Fibroblast of pulmonary artery (primary cell): ENCODE data around the gene DOC2B.

ENCODE experiments used
- DNase-seq: peaks from one replicate; pipeline ENCODE4 v3.0.0-alpha.2; 2010; ENCODE audit warnings: low read depth
- H3K4me3 ChIP-seq: replicated peaks from 2 replicates; pipeline ENCODE4 v1.5.1; 2011; ENCODE audit warnings: low read depth, mild to moderate bottlenecking, control low read depth, low read length, moderate library complexity
- CTCF ChIP-seq: IDR thresholded peaks from 2 replicates; pipeline ENCODE4 v1.5.1; 2011; ENCODE audit warnings: mild to moderate bottlenecking, control low read depth, low read length, inconsistent platforms; ENCODE audit errors: missing control alignments

The DOC2B gene

GRCh38 chr17:147796-148740 is 33.4 kb downstream of the DOC2B start:
- DNase-seq = no peak
- TF ChIP-seq CTCF = no peak
- no peak overlapping the region for H3K4me3 ChIP-seq

DNA sequence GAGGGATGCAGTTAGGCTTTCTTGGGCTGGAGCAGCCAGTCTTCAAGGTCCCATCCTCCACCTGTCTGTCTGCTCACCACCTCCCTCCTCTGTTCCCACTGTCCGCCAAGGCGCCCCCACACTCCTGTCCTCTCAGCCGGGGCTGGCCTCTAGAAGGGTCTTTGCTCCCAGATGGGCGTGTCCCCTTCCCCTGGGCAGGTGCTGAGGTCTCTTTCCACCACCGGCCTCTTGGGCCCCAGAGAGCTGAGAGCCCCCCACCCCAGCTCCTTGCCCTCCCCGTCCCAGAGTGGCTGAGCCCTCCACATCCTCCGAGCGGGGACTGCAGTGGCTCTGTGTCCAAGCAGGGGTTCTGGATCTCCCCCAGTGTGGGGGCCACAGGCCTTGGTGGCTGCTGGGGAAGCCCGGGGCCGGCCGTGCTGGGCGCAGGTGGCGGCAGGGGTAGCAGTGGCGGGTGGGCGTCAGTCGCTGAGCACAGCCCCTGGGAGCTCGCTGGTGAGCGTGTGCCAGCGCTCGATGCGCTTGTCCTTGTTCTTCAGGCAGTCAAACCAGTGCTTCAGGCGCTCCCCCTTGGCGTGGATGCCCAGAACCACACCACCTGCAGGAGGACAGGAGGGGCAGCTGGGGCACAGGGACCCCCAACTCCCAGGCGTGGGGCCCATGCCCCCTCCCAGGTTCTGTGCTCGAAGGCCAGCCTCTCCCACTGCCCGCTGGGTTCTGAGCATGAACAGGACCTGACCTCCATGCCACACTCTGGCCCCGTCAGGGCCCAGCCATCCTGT is 34.3 kb downstream of the DOC2B start:
- no peak for DNase-seq
- TF ChIP-seq CTCF = no peak
- no peak overlapping the region for H3K4me3 ChIP-seq

GRCh38 chr17:146546-146945 is 34.9 kb downstream of the DOC2B start:
- no peak for DNase-seq
- TF ChIP-seq CTCF = no peak
- no peak overlapping the region for H3K4me3 ChIP-seq

DNA sequence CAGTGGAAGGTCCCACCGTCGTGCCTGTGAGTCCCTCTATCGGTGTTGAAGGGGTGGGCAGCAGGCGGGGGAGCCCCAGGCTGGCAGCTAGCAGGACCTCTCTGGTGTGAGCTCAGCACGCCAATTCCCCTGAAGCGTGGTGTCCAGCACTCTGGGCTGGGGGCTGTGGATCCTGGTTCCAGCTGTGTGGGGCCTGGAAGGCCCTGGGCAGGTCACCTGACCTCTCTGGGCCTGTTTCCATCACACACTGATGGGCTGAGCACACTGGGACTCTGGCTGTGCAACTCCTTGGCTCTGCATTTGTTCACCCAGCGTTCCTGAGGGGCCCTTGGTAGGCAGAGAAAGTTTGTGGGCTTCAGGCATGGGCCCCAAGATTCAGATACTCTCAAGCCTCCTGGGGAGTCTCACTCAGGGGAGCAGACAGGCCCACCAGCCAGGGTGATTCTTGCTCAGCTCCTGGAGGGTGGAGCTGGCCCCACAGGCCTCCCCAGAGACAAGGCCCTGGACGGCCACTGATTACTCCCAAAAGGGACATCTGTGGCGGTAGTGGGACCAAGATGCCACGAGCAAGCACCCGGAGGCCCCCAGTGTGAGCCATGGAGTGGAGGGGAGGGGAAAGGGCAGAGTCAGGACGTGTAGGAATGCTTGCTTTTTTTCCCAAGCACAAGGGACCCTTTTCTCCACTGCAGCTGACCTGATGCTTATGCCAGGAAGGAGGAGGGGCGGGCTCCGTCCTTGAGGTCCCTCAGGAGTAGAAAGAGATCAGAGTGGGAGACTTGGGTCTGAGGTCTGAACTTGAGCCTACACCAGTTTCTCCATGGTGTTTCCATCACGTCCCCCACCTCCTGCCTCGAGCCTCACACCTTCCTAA is 35.5 kb downstream of the DOC2B start:
- H3K4me3 ChIP-seq = no peak overlapping the region
- TF ChIP-seq CTCF = no peak
- DNase-seq = no peak

GRCh38 chr17:144936-145670 is 36.3 kb downstream of the DOC2B start:
- TF ChIP-seq CTCF = no peak
- DNase-seq = no peak
- no peak overlapping the region for H3K4me3 ChIP-seq

DNA sequence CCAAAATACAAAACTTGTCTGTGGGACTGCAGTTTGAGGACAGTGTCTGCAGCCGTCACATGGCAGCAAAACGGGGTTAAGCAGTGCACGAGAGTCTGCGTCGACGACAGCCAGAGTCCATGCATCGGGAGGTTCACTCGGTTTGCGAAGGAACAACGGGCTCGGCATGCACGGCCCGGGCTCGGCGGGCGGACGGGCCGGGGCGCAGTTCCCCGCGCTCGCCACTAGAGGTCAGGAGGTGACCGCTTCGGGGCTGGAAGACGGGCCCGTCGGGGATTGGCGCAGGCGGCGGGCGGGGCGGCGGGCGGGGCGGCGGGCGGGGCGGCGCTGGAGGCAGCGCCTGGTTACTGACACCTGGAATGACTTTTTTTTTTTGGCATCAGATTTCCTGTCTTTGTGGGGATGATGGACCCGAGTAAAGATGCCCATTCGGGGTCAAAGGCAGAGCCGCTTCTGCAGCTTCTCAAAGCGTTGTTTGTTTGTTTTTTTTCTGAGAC is 37.6 kb downstream of the DOC2B start:
- DNase-seq = peak; percentile 59
- peak; percentile 45 for TF ChIP-seq CTCF
- no peak overlapping the region for H3K4me3 ChIP-seq
